T-helper 2 cell treated with Interferon-gamma antibody and Interleukin-4, amounts not matched to agents 5 μg/mL and 100 μg/mL, for 36 hours (primary cell): ENCODE data around the gene PEMT.
A peak's percentile ranks its signal among the peaks of the same experiment; 100 is the strongest.

Experiments used
- DNase-seq: peaks from one replicate; pipeline ENCODE4 v3.0.0; 2021; ENCODE audit warnings: low spot score
- H3K27ac Mint-ChIP-seq: one replicate; pipeline ENCODE4 v1.8.0; 2021; ENCODE audit warnings: mild to moderate bottlenecking, mixed read lengths
- H3K27me3 Mint-ChIP-seq: one replicate; pipeline ENCODE4 v1.8.0; 2021; ENCODE audit warnings: low read depth, mixed read lengths
- H3K36me3 Mint-ChIP-seq: one replicate; pipeline ENCODE4 v1.8.0; 2021; ENCODE audit warnings: low read depth, mixed read lengths
- H3K4me1 Mint-ChIP-seq: one replicate; pipeline ENCODE4 v1.8.0; 2021; ENCODE audit warnings: low read depth, mixed read lengths
- H3K4me3 Mint-ChIP-seq: one replicate; pipeline ENCODE4 v1.8.0; 2022; ENCODE audit warnings: mild to moderate bottlenecking, moderate library complexity, mixed read lengths
- H3K9me3 Mint-ChIP-seq: one replicate; pipeline ENCODE4 v1.8.0; 2021; ENCODE audit warnings: mixed read lengths

Gene PEMT

DNA sequence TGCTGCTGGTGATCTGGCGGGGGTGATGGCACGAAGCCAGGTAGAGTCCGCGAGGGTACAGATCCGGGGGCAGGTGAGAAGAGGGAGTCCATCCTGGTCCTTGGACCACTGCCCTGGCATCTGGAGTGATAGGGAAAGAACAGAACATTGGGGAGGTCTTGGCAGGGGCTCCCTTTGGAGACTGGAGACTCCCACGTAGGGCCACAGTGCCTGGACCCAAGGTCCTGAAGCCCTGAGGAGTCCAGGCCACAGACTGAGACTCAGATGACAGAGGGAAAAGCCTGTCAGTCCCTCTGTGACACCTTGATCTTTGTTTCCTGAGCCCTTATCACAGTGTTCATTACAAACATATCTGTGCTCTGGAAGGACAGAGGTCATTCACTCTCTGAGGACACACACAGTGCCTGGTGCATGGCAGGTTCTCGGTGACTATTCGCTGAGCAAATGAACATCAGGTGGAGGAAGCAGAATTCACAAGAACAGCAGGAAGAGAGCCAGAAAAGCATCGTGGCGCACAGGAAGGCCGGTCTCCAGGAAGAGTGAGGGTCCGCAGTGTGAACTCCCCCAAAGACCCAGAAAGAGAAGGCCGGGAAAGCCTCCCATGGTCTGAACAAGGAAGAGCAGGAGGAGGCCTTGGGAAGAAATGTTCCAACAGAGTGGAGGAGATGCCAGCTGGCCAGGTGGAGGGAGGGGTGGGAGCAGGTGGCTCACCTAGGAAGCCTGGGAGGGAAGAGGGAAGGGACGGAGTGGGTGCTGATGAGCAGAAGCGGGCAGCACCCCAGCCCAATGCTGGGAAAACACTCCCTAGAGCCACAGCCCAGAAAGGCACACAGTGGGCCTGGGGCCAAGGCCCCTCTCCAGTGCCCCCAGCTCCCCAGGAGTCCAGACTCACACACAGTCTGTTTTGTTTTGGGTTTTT is 20.5 kb downstream of the PEMT start:
- no peaks in the 10 kb centered on the region for H3K36me3 Mint-ChIP-seq
- no peak for DNase-seq
- no peaks in the 10 kb centered on the region for H3K27me3 Mint-ChIP-seq
- no peaks in the 10 kb centered on the region for H3K9me3 Mint-ChIP-seq
- no peak overlapping the region for H3K4me3 Mint-ChIP-seq
- no peak overlapping the region for H3K27ac Mint-ChIP-seq
- H3K4me1 Mint-ChIP-seq, result no peaks in the 10 kb centered on the region

- no peaks in the 10 kb centered on the region for H3K27me3 Mint-ChIP-seq
- no peaks in the 10 kb centered on the region for H3K4me1 Mint-ChIP-seq
- no peak for DNase-seq
- no peak overlapping the region for H3K4me3 Mint-ChIP-seq
- H3K36me3 Mint-ChIP-seq, result no peaks in the 10 kb centered on the region
- H3K27ac Mint-ChIP-seq, result no peak overlapping the region
- no peaks in the 10 kb centered on the region for H3K9me3 Mint-ChIP-seq
Measured at GRCh38 chr17:17570140-17570797, 21.2 kb downstream of the PEMT start.

GRCh38 chr17:17569691-17570090 is 21.8 kb downstream of the PEMT start:
- Mint-ChIP-seq H3K27ac (no peak overlapping the region), H3K9me3 (no peaks in the 10 kb centered on the region), H3K4me1 (no peaks in the 10 kb centered on the region), H3K27me3 (no peaks in the 10 kb centered on the region), H3K36me3 (no peaks in the 10 kb centered on the region), H3K4me3 (no peak overlapping the region)
- no peak for DNase-seq

DNA sequence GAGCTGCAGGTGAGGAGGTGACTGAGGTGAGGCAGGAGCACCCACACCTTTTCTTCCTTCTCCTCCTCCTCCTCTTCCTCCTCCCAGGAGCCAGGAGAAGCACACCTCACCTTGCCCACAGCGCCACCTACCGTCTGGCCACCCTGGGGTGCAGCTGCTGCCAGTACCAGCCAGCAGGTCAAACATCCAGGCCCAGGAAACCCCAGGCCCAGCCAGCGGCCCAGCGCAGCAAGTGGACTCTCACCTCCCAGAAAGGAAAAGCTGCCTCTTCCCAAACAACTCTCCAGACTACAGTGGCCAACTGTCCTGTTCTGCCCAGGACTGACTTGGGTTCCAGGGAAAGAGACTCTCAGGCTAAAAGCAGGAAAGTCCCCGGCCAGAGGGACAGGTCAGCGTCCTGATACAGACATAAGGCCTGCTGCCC is 22.7 kb downstream of the PEMT start:
- Mint-ChIP-seq H3K9me3 (no peaks in the 10 kb centered on the region), H3K27me3 (no peaks in the 10 kb centered on the region), H3K36me3 (no peaks in the 10 kb centered on the region), H3K4me3 (no peak overlapping the region), H3K27ac (no peak overlapping the region), H3K4me1 (no peaks in the 10 kb centered on the region)
- peak; percentile 20 for DNase-seq

- H3K4me3 Mint-ChIP-seq, result no peak overlapping the region
- no peak overlapping the region for H3K27ac Mint-ChIP-seq
- no peaks in the 10 kb centered on the region for H3K4me1 Mint-ChIP-seq
- H3K9me3 Mint-ChIP-seq, result no peaks in the 10 kb centered on the region
- DNase-seq, result no peak
- H3K27me3 Mint-ChIP-seq, result no peaks in the 10 kb centered on the region
- no peaks in the 10 kb centered on the region for H3K36me3 Mint-ChIP-seq
Measured at GRCh38 chr17:17567631-17568030, 23.9 kb downstream of the PEMT start.

GRCh38 chr17:17566896-17567513 is 24.5 kb downstream of the PEMT start:
- Mint-ChIP-seq H3K4me3 (no peak overlapping the region), H3K36me3 (no peaks in the 10 kb centered on the region), H3K27ac (no peak overlapping the region), H3K9me3 (no peaks in the 10 kb centered on the region), H3K4me1 (no peaks in the 10 kb centered on the region), H3K27me3 (no peaks in the 10 kb centered on the region)
- no peak for DNase-seq

DNA sequence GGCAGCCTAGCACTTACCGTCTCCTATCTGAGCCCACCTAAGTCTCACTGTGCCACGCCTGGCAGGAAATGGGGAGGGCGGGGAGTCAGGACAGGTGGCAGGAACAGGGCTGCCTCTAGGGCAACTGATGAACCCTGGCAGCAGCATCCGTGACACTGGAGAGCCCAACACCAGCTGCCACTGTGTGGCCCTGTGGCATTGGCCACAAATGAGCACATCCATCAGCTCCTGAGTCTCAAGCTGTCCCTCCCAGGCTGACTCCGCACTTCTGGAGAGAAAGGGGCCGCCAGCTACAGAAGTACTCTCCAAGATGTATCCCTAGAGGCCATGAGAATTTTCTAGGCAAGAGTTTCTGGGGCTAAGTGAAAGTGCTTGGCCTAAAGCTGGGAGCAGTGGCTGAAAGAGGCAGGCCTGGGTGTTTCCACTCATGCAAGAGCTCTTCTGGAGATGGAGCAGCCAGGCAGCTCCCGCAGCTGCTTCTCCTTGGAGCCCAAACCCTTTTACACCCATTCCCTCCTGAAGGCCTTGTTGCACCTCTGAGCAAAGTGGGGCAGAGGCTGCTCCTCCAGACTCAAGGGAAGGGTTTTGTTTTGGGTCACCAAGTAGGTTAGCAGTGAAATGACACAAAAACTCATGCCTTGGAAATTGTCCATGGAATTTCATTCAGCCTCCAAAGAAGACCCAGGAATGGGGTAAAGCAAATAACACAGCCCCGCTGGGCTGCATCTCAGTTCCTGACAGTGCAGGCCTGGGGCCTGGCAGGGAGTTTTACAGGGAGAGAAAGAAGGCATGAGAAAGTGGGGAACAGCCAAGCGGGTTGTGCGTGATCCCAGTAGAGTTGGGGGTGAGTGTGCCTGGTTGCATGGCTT is 25.8 kb downstream of the PEMT start:
- Mint-ChIP-seq H3K27ac (no peak overlapping the region), H3K36me3 (no peaks in the 10 kb centered on the region), H3K4me3 (no peak overlapping the region), H3K4me1 (no peaks in the 10 kb centered on the region), H3K27me3 (no peaks in the 10 kb centered on the region), H3K9me3 (no peaks in the 10 kb centered on the region)
- no peak for DNase-seq

DNA sequence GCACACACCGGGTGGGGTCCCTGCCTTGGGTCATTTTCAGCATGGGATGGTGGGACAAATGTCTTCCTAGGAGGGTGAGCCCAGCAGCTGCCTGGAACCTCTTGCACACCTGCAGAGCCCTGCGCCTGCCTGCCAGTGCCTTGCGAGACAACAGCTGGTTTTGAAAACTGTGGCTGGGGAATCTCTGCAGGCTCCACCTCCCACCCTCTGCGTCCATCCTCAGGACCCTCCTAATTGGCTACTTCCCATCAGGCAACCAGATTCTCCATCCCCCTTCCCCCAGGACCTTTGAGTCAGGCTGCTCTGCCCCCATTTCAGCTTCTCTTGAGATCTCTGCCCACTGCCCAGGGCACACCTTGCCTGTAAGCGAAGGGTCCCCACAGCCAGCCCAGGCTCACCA is 26.6 kb downstream of the PEMT start:
- H3K27ac Mint-ChIP-seq, result no peak overlapping the region
- DNase-seq, result no peak
- no peak overlapping the region for H3K4me3 Mint-ChIP-seq
- no peaks in the 10 kb centered on the region for H3K27me3 Mint-ChIP-seq
- no peaks in the 10 kb centered on the region for H3K9me3 Mint-ChIP-seq
- no peaks in the 10 kb centered on the region for H3K36me3 Mint-ChIP-seq
- no peaks in the 10 kb centered on the region for H3K4me1 Mint-ChIP-seq

DNA sequence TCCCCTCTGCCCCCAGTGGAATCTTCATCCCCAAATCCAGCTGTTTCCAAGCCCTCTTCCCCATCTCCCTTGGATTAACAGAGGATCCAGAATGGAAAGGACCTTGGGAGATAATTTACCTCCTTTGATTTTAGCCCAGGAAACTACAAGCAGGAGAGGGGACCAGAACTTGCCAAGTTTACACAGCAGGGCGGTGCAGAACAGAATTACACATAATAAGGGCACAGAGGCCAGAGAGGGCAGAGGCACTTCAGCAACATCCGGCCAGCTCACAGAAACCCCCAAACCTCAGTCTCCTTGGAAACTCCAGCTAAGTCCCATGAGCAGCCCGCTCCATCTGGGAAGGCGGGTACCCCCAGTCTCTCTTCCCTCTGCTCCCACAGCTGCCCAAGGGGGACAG is 27.2 kb downstream of the PEMT start:
- no peak overlapping the region for H3K4me3 Mint-ChIP-seq
- H3K27me3 Mint-ChIP-seq, result no peaks in the 10 kb centered on the region
- no peaks in the 10 kb centered on the region for H3K9me3 Mint-ChIP-seq
- no peak for DNase-seq
- no peak overlapping the region for H3K27ac Mint-ChIP-seq
- H3K36me3 Mint-ChIP-seq, result no peaks in the 10 kb centered on the region
- no peaks in the 10 kb centered on the region for H3K4me1 Mint-ChIP-seq

GRCh38 chr17:17563530-17563929 is 28.0 kb downstream of the PEMT start:
- Mint-ChIP-seq H3K36me3 (no peaks in the 10 kb centered on the region), H3K9me3 (no peaks in the 10 kb centered on the region), H3K4me1 (no peaks in the 10 kb centered on the region), H3K27ac (no peak overlapping the region), H3K4me3 (no peak overlapping the region), H3K27me3 (no peaks in the 10 kb centered on the region)
- DNase-seq, result no peak

DNA sequence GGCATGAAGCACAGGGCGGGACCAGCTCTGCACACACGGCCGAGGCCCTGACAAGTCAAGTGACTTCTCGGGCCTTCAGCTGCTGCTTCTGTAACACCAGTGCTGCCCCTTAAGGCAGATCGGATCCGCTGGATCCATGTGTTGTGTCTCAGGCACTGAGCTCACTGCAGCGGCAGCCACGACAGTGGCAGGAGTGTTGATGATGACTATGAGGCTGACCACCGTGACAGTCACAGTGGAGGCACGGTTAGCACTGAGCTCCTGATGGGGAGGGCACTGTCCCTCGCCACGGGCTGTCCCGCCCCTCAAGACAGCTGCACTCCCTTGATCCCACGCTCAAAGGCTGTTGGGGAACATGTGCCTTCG is 29.4 kb downstream of the PEMT start:
- DNase-seq, result no peak
- no peaks in the 10 kb centered on the region for H3K27me3 Mint-ChIP-seq
- no peak overlapping the region for H3K27ac Mint-ChIP-seq
- H3K4me1 Mint-ChIP-seq, result no peaks in the 10 kb centered on the region
- H3K4me3 Mint-ChIP-seq, result no peak overlapping the region
- no peaks in the 10 kb centered on the region for H3K9me3 Mint-ChIP-seq
- no peaks in the 10 kb centered on the region for H3K36me3 Mint-ChIP-seq

- no peak for DNase-seq
- no peaks in the 10 kb centered on the region for H3K9me3 Mint-ChIP-seq
- H3K27ac Mint-ChIP-seq, result no peak overlapping the region
- H3K4me3 Mint-ChIP-seq, result no peak overlapping the region
- H3K36me3 Mint-ChIP-seq, result no peaks in the 10 kb centered on the region
- no peaks in the 10 kb centered on the region for H3K27me3 Mint-ChIP-seq
- H3K4me1 Mint-ChIP-seq, result no peaks in the 10 kb centered on the region
Measured at GRCh38 chr17:17561408-17562145, 29.9 kb downstream of the PEMT start.

DNA sequence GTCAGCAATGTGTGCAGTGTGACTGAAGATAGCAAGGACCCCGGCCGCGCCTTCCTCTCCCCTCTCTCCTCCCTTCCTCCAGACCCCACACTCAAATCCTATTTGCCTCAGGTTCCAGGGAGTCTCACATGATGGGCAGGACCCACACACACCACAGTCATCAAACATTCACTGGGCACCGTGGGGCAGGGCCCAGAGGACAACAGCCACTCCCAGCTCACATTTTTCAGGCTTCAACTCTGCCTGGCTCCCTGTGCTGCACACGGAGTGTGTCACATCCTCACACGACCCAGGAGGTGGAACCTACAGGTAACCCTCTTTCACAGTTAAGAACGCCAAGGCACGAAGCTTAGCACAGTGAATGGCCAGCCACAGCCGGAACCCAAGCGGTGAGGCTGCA is 30.5 kb downstream of the PEMT start:
- no peak overlapping the region for H3K4me3 Mint-ChIP-seq
- H3K27me3 Mint-ChIP-seq, result no peaks in the 10 kb centered on the region
- no peaks in the 10 kb centered on the region for H3K9me3 Mint-ChIP-seq
- no peak for DNase-seq
- H3K36me3 Mint-ChIP-seq, result no peaks in the 10 kb centered on the region
- H3K27ac Mint-ChIP-seq, result no peak overlapping the region
- H3K4me1 Mint-ChIP-seq, result no peaks in the 10 kb centered on the region
